GM12892 (cell line): ENCODE results near the gene SORCS1.

Experiments
- POLR2A ChIP-seq: IDR thresholded peaks from 2 replicates; pipeline ENCODE4 v1.6.1; 2011; ENCODE audit warnings: low read depth, low read length, control low read depth
- POLR2AphosphoS5 ChIP-seq: IDR thresholded peaks from 2 replicates; pipeline ENCODE4 v1.6.1; 2011; ENCODE audit warnings: low read depth, low read length, control low read depth
- TAF1 ChIP-seq: IDR thresholded peaks from 2 replicates; pipeline ENCODE4 v1.6.1; 2011; ENCODE audit warnings: low read depth, mild to moderate bottlenecking, control low read depth, low read length, borderline replicate concordance

GRCh38 chr10:106789623-106790022 is 374.9 kb downstream of the SORCS1 start:
- TF ChIP-seq POLR2A (no peak), TAF1 (no peak), POLR2AphosphoS5 (no peak)
